ENCODE results near the gene AK4. TPM values are rescaled to one million over a fixed set of nuclear protein-coding genes. Genes with fewer than 3 reads are reported as not detected.

The AK4 gene
- total RNA-seq, 4 donors from 2014 or later: 32.2 to 46.3 (median 39.6) TPM

DNA sequence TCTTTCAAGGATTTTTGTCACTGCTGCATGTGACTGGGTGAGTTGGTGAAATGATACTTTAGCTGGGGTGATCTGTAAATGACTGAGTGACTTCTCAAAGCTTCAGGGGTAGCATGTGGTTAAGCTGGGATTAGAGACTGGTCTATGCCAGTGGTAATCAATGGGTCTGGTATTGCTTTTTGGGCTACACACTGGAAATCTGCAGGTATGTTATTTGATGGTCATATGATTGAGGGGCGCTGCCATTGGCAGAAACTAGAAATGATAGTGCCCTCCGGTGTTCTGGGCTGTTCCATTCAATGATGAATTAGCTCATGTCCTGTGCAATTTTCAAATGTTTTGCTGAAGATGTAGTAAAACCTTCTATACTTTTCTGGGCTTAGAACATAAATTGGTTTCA, 121.6 kb downstream of the AK4 start:
- H3K4me3 ChIP-seq: no peak overlapping the region
- H3K36me3 ChIP-seq: no peaks in the 10 kb centered on the region
- no peak for DNase-seq
- WGBS, 2 donors: 60 to 72% methylated on average over 2 of the region's 2 CpGs
- no peaks in the 10 kb centered on the region for H3K9me3 ChIP-seq
- TF ChIP-seq CTCF (IDR thresholded peaks at IDR 0.05) (no peak), POLR2A (IDR thresholded peaks at IDR 0.05) (no peak)
- peaks cover 8 to 19% (median 12%) of the 10 kb centered on the region in 3 donors for H3K4me1 ChIP-seq
- no peak overlapping the region for H3K27ac ChIP-seq
- peaks cover 0 to 25% (median 0%) of the 10 kb centered on the region in 4 donors for H3K27me3 ChIP-seq
- intact Hi-C loops (cut with DNase I): no loop called here

- TF ChIP-seq CTCF (IDR thresholded peaks at IDR 0.05) (no peak), POLR2A (IDR thresholded peaks at IDR 0.05) (no peak)
- intact Hi-C loops (cut with DNase I): no loop called here
- no peak for DNase-seq
- no peak overlapping the region for H3K27ac ChIP-seq
- no peaks in the 10 kb centered on the region for H3K36me3 ChIP-seq
- no peaks in the 10 kb centered on the region for H3K27me3 ChIP-seq
- 44 to 57% methylated on average over 1 of the region's 1 CpG for WGBS, 2 donors
- H3K9me3 ChIP-seq: no peaks in the 10 kb centered on the region
- H3K4me3 ChIP-seq: no peak overlapping the region
- H3K4me1 ChIP-seq: peaks cover 0 to 4% (median 0%) of the 10 kb centered on the region in 3 donors
These were observed 128.4 kb downstream of the AK4 start for GRCh38 chr1:65276197-65276939.

DNA sequence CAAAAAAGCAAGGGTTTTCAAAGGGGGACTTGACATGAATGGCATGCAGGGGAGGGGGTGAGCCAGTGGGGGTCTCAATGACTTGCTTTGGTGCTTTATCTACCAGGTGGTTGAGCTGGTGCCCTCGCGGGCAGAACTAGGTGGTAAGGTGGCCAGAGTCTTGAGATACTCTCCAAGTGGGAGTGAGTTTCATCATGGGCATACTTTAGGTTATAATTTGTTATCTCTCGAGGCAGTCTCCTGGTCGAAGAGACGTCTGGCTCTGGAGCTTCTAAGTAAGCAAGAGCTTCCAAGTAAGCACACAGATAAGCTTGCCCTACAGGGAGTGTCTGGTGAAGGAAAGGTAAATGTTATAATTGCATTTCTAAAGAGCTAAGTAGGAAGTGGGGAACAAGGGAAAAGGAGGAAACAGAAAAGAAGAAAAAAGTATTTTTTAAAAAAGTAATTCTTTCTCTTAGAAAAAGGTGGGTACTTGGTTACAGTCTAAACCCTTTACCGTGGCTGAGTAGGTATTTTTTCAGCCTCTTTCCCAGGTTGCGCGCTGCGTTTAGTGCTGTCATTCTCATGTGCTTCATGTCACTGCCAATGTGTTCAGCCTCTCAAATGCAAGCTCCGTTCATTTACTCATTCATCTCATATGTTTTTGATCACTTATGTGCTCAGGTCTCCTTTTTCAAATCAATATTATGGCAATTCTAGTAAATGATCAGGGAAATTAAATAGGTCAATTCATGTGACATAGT, 129.8 kb downstream of the AK4 start:
- Histone ChIP-seq H3K4me1 (peaks cover 0 to 4% (median 0%) of the 10 kb centered on the region in 3 donors), H3K27me3 (no peaks in the 10 kb centered on the region), H3K36me3 (no peaks in the 10 kb centered on the region), H3K4me3 (no peak overlapping the region), H3K9me3 (no peaks in the 10 kb centered on the region), H3K27ac (no peak overlapping the region)
- 56 to 66% methylated on average over 9 to 10 of the region's 10 CpGs for WGBS, 2 donors
- intact Hi-C loops (cut with DNase I): no loop called here
- TF ChIP-seq CTCF (IDR thresholded peaks at IDR 0.05) (no peak), POLR2A (IDR thresholded peaks at IDR 0.05) (no peak)
- DNase-seq: no peak

GRCh38 chr1:65278376-65279069, 130.5 kb downstream of the AK4 start:
- intact Hi-C loops (cut with DNase I): no loop called here
- TF ChIP-seq CTCF (IDR thresholded peaks at IDR 0.05) (no peak), POLR2A (IDR thresholded peaks at IDR 0.05) (no peak)
- Histone ChIP-seq H3K27ac (no peak overlapping the region), H3K9me3 (no peaks in the 10 kb centered on the region), H3K4me3 (no peak overlapping the region), H3K4me1 (peaks cover 0 to 4% (median 0%) of the 10 kb centered on the region in 3 donors), H3K27me3 (no peaks in the 10 kb centered on the region), H3K36me3 (no peaks in the 10 kb centered on the region)
- 50 to 53% methylated on average over 5 of the region's 5 CpGs for WGBS, 2 donors
- DNase-seq: no peak

All from esophagus squamous epithelium (tissue), 5 donors.